HEK293 (cell line): Measurements from ENCODE around the gene RFTN1.

ENCODE experiments used
- GLIS1 ChIP-seq: fragments of 450-650 bp; formaldehyde crosslinking; IDR thresholded peaks from 2 replicates; pipeline ENCODE4 v1.5.1; 2016; ENCODE audit warnings: missing biosample characterization, missing genetic modification characterization
- MYNN ChIP-seq: fragments of 450-650 bp; formaldehyde crosslinking; IDR thresholded peaks from 2 replicates; pipeline ENCODE4 v1.5.1; 2016; ENCODE audit warnings: missing biosample characterization, missing genetic modification characterization, borderline replicate concordance
- SALL2 ChIP-seq: fragments of 450-650 bp; formaldehyde crosslinking; IDR thresholded peaks from 2 replicates; pipeline ENCODE4 v1.5.0; 2017; ENCODE audit warnings: missing biosample characterization, mild to moderate bottlenecking, missing genetic modification characterization, borderline replicate concordance
- TCF7L2 ChIP-seq: IDR thresholded peaks from 2 replicates; pipeline ENCODE4 v1.6.1; 2011; ENCODE audit warnings: low read depth, mild to moderate bottlenecking, inconsistent platforms, low read length, moderate library complexity, borderline replicate concordance
- YY1 ChIP-seq: fragments of 450-650 bp; formaldehyde crosslinking; IDR thresholded peaks from 2 replicates; pipeline ENCODE4 v1.5.1; 2018; ENCODE audit warnings: missing biosample characterization, missing genetic modification characterization
- ZNF302 ChIP-seq: fragments of 450-650 bp; formaldehyde crosslinking; IDR thresholded peaks from 2 replicates; pipeline ENCODE4 v1.5.1; 2016; ENCODE audit warnings: missing biosample characterization, missing genetic modification characterization, low read depth
- ZNF473 ChIP-seq: fragments of 450-650 bp; formaldehyde crosslinking; IDR thresholded peaks from 2 replicates; pipeline ENCODE4 v1.5.1; 2017; ENCODE audit warnings: missing biosample characterization, missing genetic modification characterization
- ZNF621 ChIP-seq: fragments of 450-650 bp; formaldehyde crosslinking; IDR thresholded peaks from 2 replicates; pipeline ENCODE4 v1.5.1; 2017; ENCODE audit warnings: missing biosample characterization, missing genetic modification characterization
- ZNF660 ChIP-seq: fragments of 450-650 bp; IDR thresholded peaks from 2 replicates; pipeline ENCODE4 v1.5.1; 2018; ENCODE audit warnings: missing biosample characterization, mild to moderate bottlenecking, missing genetic modification characterization
- ZNF677 ChIP-seq: fragments of 450-650 bp; IDR thresholded peaks from 2 replicates; pipeline ENCODE4 v1.5.0; 2018; ENCODE audit warnings: missing biosample characterization, mild to moderate bottlenecking, missing genetic modification characterization, moderate library complexity
- TF ChIP-seq, protein P1 (sequence below): fragments of 450-650 bp; formaldehyde crosslinking; IDR thresholded peaks from 2 replicates; pipeline ENCODE4 v1.5.1; 2016; ENCODE audit warnings: missing biosample characterization, missing genetic modification characterization
- TF ChIP-seq, protein P2 (sequence below): fragments of 450-650 bp; formaldehyde crosslinking; IDR thresholded peaks from 2 replicates; pipeline ENCODE4 v1.5.1; 2016; ENCODE audit warnings: missing biosample characterization, missing genetic modification characterization
- TF ChIP-seq, protein P3 (sequence below): fragments of 450-650 bp; formaldehyde crosslinking; conservative IDR thresholded peaks from 2 replicates; pipeline ENCODE4 v1.5.1; 2016; ENCODE audit warnings: low read depth, missing biosample characterization, missing genetic modification characterization
- TF ChIP-seq, protein P4 (sequence below): fragments of 450-650 bp; formaldehyde crosslinking; IDR thresholded peaks from 2 replicates; pipeline ENCODE4 v1.5.1; 2016; ENCODE audit warnings: missing biosample characterization, missing genetic modification characterization

DNA sequence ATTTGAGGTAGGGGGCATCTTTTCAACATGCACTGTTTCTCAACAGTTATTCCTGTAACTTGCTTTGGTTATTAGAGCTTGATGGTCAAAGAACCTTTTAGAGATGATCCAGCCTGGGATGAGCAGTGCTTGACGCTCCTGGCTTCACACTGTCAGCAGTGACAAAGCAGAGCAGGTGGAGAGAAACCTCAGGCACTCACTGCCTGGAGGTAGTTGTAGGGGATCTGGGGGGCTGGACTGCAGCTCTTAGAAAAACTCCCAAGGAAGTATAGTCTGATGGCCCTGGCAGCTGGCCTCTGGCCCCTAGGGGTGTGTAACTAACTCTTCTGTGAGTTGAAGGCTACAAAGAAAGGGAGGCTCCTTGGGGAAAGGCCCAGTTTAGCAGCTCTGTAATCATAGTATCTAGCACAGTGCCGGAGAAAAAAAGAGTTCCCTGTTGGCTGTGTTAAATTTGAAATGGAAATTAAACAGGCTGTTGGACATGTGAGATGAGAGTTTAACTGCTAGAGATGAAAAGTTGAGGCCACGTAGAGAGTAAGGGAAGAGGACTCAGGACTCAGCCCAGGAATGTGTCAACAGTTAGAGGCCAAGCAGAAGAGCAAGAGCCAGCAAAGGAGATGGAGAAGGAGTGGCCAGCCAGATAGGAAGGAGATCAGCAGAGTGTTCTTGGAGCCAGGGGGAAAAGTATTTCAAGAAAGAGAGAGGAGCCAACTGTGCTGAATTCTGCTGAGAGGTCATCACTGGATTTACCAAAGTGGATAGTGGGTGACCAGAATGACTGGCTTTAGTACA lies 234.3 kb downstream of the RFTN1 start:
- TF ChIP-seq MYNN (no peak), ZNF660 (no peak), ZNF302 (tag by site-specific recombination) (no peak), GLIS1 (tag by site-specific recombination) (no peak), ZNF621 (tag by site-specific recombination) (no peak), ZNF473 (tag by site-specific recombination) (no peak), SALL2 (tag by site-specific recombination) (no peak), YY1 (tag by site-specific recombination) (no peak), TCF7L2 (no peak), ZNF677 (tag by site-specific recombination) (no peak)
- TF ChIP-seq, protein P1, sequence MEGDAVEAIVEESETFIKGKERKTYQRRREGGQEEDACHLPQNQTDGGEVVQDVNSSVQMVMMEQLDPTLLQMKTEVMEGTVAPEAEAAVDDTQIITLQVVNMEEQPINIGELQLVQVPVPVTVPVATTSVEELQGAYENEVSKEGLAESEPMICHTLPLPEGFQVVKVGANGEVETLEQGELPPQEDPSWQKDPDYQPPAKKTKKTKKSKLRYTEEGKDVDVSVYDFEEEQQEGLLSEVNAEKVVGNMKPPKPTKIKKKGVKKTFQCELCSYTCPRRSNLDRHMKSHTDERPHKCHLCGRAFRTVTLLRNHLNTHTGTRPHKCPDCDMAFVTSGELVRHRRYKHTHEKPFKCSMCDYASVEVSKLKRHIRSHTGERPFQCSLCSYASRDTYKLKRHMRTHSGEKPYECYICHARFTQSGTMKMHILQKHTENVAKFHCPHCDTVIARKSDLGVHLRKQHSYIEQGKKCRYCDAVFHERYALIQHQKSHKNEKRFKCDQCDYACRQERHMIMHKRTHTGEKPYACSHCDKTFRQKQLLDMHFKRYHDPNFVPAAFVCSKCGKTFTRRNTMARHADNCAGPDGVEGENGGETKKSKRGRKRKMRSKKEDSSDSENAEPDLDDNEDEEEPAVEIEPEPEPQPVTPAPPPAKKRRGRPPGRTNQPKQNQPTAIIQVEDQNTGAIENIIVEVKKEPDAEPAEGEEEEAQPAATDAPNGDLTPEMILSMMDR (tag by site-specific recombination): no peak
- TF ChIP-seq, protein P2, sequence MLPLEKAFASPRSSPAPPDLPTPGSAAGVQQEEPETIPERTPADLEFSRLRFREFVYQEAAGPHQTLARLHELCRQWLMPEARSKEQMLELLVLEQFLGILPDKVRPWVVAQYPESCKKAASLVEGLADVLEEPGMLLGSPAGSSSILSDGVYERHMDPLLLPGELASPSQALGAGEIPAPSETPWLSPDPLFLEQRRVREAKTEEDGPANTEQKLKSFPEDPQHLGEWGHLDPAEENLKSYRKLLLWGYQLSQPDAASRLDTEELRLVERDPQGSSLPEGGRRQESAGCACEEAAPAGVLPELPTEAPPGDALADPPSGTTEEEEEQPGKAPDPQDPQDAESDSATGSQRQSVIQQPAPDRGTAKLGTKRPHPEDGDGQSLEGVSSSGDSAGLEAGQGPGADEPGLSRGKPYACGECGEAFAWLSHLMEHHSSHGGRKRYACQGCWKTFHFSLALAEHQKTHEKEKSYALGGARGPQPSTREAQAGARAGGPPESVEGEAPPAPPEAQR: no peak
- TF ChIP-seq, protein P3, sequence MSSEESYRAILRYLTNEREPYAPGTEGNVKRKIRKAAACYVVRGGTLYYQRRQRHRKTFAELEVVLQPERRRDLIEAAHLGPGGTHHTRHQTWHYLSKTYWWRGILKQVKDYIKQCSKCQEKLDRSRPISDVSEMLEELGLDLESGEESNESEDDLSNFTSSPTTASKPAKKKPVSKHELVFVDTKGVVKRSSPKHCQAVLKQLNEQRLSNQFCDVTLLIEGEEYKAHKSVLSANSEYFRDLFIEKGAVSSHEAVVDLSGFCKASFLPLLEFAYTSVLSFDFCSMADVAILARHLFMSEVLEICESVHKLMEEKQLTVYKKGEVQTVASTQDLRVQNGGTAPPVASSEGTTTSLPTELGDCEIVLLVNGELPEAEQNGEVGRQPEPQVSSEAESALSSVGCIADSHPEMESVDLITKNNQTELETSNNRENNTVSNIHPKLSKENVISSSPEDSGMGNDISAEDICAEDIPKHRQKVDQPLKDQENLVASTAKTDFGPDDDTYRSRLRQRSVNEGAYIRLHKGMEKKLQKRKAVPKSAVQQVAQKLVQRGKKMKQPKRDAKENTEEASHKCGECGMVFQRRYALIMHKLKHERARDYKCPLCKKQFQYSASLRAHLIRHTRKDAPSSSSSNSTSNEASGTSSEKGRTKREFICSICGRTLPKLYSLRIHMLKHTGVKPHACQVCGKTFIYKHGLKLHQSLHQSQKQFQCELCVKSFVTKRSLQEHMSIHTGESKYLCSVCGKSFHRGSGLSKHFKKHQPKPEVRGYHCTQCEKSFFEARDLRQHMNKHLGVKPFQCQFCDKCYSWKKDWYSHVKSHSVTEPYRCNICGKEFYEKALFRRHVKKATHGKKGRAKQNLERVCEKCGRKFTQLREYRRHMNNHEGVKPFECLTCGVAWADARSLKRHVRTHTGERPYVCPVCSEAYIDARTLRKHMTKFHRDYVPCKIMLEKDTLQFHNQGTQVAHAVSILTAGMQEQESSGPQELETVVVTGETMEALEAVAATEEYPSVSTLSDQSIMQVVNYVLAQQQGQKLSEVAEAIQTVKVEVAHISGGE: no peak
- TF ChIP-seq, protein P4, sequence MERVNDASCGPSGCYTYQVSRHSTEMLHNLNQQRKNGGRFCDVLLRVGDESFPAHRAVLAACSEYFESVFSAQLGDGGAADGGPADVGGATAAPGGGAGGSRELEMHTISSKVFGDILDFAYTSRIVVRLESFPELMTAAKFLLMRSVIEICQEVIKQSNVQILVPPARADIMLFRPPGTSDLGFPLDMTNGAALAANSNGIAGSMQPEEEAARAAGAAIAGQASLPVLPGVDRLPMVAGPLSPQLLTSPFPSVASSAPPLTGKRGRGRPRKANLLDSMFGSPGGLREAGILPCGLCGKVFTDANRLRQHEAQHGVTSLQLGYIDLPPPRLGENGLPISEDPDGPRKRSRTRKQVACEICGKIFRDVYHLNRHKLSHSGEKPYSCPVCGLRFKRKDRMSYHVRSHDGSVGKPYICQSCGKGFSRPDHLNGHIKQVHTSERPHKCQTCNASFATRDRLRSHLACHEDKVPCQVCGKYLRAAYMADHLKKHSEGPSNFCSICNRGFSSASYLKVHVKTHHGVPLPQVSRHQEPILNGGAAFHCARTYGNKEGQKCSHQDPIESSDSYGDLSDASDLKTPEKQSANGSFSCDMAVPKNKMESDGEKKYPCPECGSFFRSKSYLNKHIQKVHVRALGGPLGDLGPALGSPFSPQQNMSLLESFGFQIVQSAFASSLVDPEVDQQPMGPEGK (tag by site-specific recombination): no peak
